Measurements from ENCODE around the gene CLDN19.

The CLDN19 gene

GRCh38 chr1:42756956-42757891 is 17.2 kb upstream of the CLDN19 start:
- TF ChIP-seq SIN3A (IDR thresholded peaks at IDR 0.05; ENCODE audit: borderline replicate concordance, insufficient read depth, low read length): no peak

GRCh38 chr1:42753070-42753469 is 13.0 kb upstream of the CLDN19 start:
- TF ChIP-seq REST (IDR thresholded peaks at IDR 0.05; ENCODE audit: insufficient read depth in 1 of 2, low read depth in 2 of 2, low read length in 2 of 2): no peak
- TF ChIP-seq FOXP2 (optimal IDR thresholded peaks at IDR 0.05; ENCODE audit: borderline replicate concordance, extremely low read depth, extremely low read length, insufficient read depth): no peak
- no peak for TF ChIP-seq POLR2AphosphoS5 (IDR thresholded peaks at IDR 0.05; ENCODE audit: low read depth, low read length)
- no peak for TF ChIP-seq TAF1 (IDR thresholded peaks at IDR 0.05; ENCODE audit: borderline replicate concordance, insufficient read depth, low read length)
- no peak for TF ChIP-seq SIN3A (IDR thresholded peaks at IDR 0.05; ENCODE audit: borderline replicate concordance, insufficient read depth, low read length)

- TF ChIP-seq REST (IDR thresholded peaks at IDR 0.05; ENCODE audit: insufficient read depth in 1 of 2, low read depth in 2 of 2, low read length in 2 of 2): no peak
- no peak for TF ChIP-seq SIN3A (IDR thresholded peaks at IDR 0.05; ENCODE audit: borderline replicate concordance, insufficient read depth, low read length)
Measured at GRCh38 chr1:42752284-42752683, 12.2 kb upstream of the CLDN19 start.

- no peak for TF ChIP-seq TAF1 (IDR thresholded peaks at IDR 0.05; ENCODE audit: borderline replicate concordance, insufficient read depth, low read length)
- no peak for TF ChIP-seq POLR2AphosphoS5 (IDR thresholded peaks at IDR 0.05; ENCODE audit: low read depth, low read length)
- TF ChIP-seq FOXP2 (optimal IDR thresholded peaks at IDR 0.05; ENCODE audit: borderline replicate concordance, extremely low read depth, extremely low read length, insufficient read depth): no peak
- no peak for TF ChIP-seq REST (IDR thresholded peaks at IDR 0.05; ENCODE audit: insufficient read depth in 1 of 2, low read depth in 2 of 2, low read length in 2 of 2)
- TF ChIP-seq SIN3A (IDR thresholded peaks at IDR 0.05; ENCODE audit: borderline replicate concordance, insufficient read depth, low read length): no peak
Measured at GRCh38 chr1:42750041-42750440, 10.0 kb upstream of the CLDN19 start.

- TF ChIP-seq FOXP2 (optimal IDR thresholded peaks at IDR 0.05; ENCODE audit: borderline replicate concordance, extremely low read depth, extremely low read length, insufficient read depth) (no peak), SIN3A (IDR thresholded peaks at IDR 0.05; ENCODE audit: borderline replicate concordance, insufficient read depth, low read length) (no peak), POLR2AphosphoS5 (IDR thresholded peaks at IDR 0.05; ENCODE audit: low read depth, low read length) (no peak), REST (IDR thresholded peaks at IDR 0.05; ENCODE audit: insufficient read depth in 1 of 2, low read depth in 2 of 2, low read length in 2 of 2) (no peak), TAF1 (IDR thresholded peaks at IDR 0.05; ENCODE audit: borderline replicate concordance, insufficient read depth, low read length) (no peak)
Measured at GRCh38 chr1:42748461-42749410, 8.7 kb upstream of the CLDN19 start.
